Esophagus muscularis mucosa (tissue), 4 donors: ENCODE data around the gene CYYR1. TPM values are rescaled to one million over a fixed set of nuclear protein-coding genes. Genes with fewer than 3 reads are reported as not detected.

ENCODE experiments used
- DNase-seq: peaks from one replicate; pipeline ENCODE4 v3.0.0-alpha.2; 2017; ENCODE audit errors: extremely low spot score
- H3K27ac ChIP-seq, 4 donors: fragments of 200-600 bp; sonication (generic); replicated peaks in 1 of 4; 1 replicate in 3 of 4; 2 replicates in 1 of 4; pipeline ENCODE4 v1.5.1; 2016 to 2019; ENCODE audit warnings: mild to moderate bottlenecking in 1 of 4
- H3K27me3 ChIP-seq, 4 donors: fragments of 200-600 bp; sonication (generic); one replicate each; pipeline versions ENCODE4 v1.5.1 to v1.6.0; 2016 to 2019
- H3K36me3 ChIP-seq, 4 donors: fragments of 200-600 bp; sonication (generic); one replicate each; pipeline ENCODE4 v1.5.1; 2016 to 2019
- H3K4me1 ChIP-seq, 4 donors: fragments of 200-600 bp; sonication (generic); one replicate each; pipeline ENCODE4 v1.5.1; 2016 to 2019
- H3K4me3 ChIP-seq, 4 donors: fragments of 200-600 bp; sonication (generic); 1 replicate in 2 of 4; 2 replicates in 2 of 4; pipeline ENCODE4 v1.5.1; 2016 to 2019; ENCODE audit warnings: mild to moderate bottlenecking in 4 of 4, moderate library complexity in 1 of 4
- H3K9me3 ChIP-seq, 4 donors: fragments of 200-600 bp; sonication (generic); 1 replicate in 3 of 4; 2 replicates in 1 of 4; pipeline ENCODE4 v1.5.1; 2016 to 2019
- CTCF ChIP-seq, 3 experiments: fragments of 200-600 bp in 2 of 3; fragments of 450-650 bp in 1 of 3; sonication (generic) in 2 of 3; IDR thresholded peaks; one replicate each; pipeline ENCODE4 v1.5.1; 2017 to 2019; ENCODE audit warnings: antibody characterized with exemption in 3 of 3, mild to moderate bottlenecking in 2 of 3, moderate library complexity in 1 of 3
- EP300 ChIP-seq: sonication (generic); formaldehyde crosslinking; IDR thresholded peaks from one replicate; pipeline ENCODE4 v1.6.1; 2017; ENCODE audit warnings: antibody characterized with exemption
- POLR2A ChIP-seq: fragments of 450-650 bp; IDR thresholded peaks from one replicate; pipeline ENCODE4 v1.6.1; 2017; ENCODE audit warnings: antibody characterized with exemption, moderate library complexity, mild to moderate bottlenecking, low read depth
- POLR2AphosphoS5 ChIP-seq, 2 donors: sonication (generic); formaldehyde crosslinking; IDR thresholded peaks; one replicate each; pipeline ENCODE4 v1.6.1; 2017; ENCODE audit warnings: antibody characterized with exemption in 2 of 2
- WGBS: methylation state at CpG from one replicate; pipeline ENCODE4 v1.1.5; 2018; 5-methylcytosine and 5-hydroxymethylcytosine counted together
- intact Hi-C: fragments of 100-400 bp; cut with DNase I; formaldehyde crosslinking; loops from one replicate; pipeline ENCODE4 v1.15.1; 2023
- total RNA-seq, 4 donors: library from RNA; depleted of rRNA; stranded (reverse); fragments of >200 nt; gene quantifications; one replicate each; pipeline versions ENCODE4 v1.1.0 to v1.2.1, GENCODE V29; 2016

The CYYR1 gene
- total RNA-seq, 4 donors from 2014 or later = 10.0 to 19.3 (median 16.3) TPM

- TF ChIP-seq POLR2AphosphoS5 (IDR thresholded peaks at IDR 0.05) = no peak
- no peak for TF ChIP-seq POLR2A
- TF ChIP-seq CTCF (IDR thresholded peaks at IDR 0.05) = no peak
- no peak for TF ChIP-seq EP300
- Histone ChIP-seq H3K27me3 (no peaks in the 10 kb centered on the region), H3K4me3 (no peak overlapping the region), H3K27ac (no peak overlapping the region), H3K36me3 (no peaks in the 10 kb centered on the region), H3K9me3 (no peaks in the 10 kb centered on the region), H3K4me1 (no peaks in the 10 kb centered on the region)
- WGBS = 57% methylated on average over 1 of the region's 1 CpG
- no peak for DNase-seq
- intact Hi-C loops = no loop called here
Observed at GRCh38 chr21:26506956-26507355, 66.1 kb downstream of the CYYR1 start.

DNA sequence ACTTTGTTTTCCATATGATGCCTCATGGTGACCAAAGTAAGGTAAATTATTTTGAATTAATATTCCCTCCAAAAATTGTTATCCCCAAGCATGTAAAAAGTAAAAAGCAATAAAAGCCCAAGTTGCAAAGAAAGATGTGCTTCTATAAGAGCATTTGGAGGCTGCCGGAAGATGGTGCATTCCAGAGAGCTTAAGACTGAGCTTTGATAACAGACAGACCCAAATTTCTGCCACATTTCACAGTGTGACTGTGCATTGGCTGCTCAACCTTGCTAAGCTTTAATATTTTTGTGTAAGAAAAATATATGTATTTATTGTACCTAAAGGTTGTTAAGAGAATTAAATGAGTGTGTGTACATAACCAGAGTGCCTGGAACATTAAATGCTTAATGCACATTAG, 67.9 kb downstream of the CYYR1 start:
- intact Hi-C loops = no loop called here
- TF ChIP-seq POLR2AphosphoS5 (IDR thresholded peaks at IDR 0.05) (no peak), CTCF (IDR thresholded peaks at IDR 0.05) (no peak), EP300 (no peak), POLR2A (no peak)
- Histone ChIP-seq H3K27me3 (no peaks in the 10 kb centered on the region), H3K36me3 (no peaks in the 10 kb centered on the region), H3K9me3 (no peaks in the 10 kb centered on the region), H3K4me3 (no peak overlapping the region), H3K4me1 (no peaks in the 10 kb centered on the region), H3K27ac (no peak overlapping the region)
- DNase-seq = no peak
- 71% methylated on average over 1 of the region's 1 CpG for WGBS

GRCh38 chr21:26503414-26503813, 69.7 kb downstream of the CYYR1 start:
- no peak for DNase-seq
- H3K27ac ChIP-seq = no peak overlapping the region
- TF ChIP-seq POLR2A (no peak), POLR2AphosphoS5 (IDR thresholded peaks at IDR 0.05) (no peak), CTCF (IDR thresholded peaks at IDR 0.05) (no peak), EP300 (no peak)
- H3K4me1 ChIP-seq = no peaks in the 10 kb centered on the region
- no peaks in the 10 kb centered on the region for H3K9me3 ChIP-seq
- H3K4me3 ChIP-seq = no peak overlapping the region
- no peaks in the 10 kb centered on the region for H3K27me3 ChIP-seq
- no peaks in the 10 kb centered on the region for H3K36me3 ChIP-seq
- intact Hi-C loops = no loop called here
- 74% methylated on average over 2 of the region's 2 CpGs for WGBS

DNA sequence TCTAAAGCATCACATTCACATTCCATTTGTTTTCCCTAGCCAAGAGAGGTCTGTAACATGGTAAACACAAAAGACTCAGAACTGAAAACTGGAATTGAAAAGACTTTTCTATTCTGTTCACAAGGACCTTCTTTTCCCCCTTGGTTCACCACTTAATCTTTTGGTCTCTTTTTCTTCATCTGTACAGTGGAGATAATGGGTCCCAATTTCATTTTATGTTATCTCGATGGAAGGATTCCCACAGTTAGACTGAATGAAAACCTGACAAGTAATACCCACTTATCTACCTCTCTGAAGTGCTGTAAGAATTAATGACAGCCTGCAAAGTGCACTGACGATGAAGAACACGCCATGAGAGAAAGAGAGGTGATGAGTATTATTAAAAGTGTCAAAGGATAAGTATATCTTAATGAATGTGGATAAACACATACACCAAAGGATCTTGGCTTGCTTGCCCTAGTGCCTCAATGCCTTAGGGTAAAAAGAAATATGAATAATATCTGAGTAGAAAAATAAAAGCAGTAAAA, 71.5 kb downstream of the CYYR1 start:
- intact Hi-C loops = no loop called here
- no peaks in the 10 kb centered on the region for H3K36me3 ChIP-seq
- WGBS = 91% methylated on average over 3 of the region's 3 CpGs
- DNase-seq = no peak
- no peaks in the 10 kb centered on the region for H3K9me3 ChIP-seq
- H3K27me3 ChIP-seq = no peaks in the 10 kb centered on the region
- no peaks in the 10 kb centered on the region for H3K4me1 ChIP-seq
- H3K27ac ChIP-seq = no peak overlapping the region
- H3K4me3 ChIP-seq = no peak overlapping the region
- no peak for TF ChIP-seq EP300
- TF ChIP-seq POLR2A = no peak
- no peak for TF ChIP-seq POLR2AphosphoS5 (IDR thresholded peaks at IDR 0.05)
- no peak for TF ChIP-seq CTCF (IDR thresholded peaks at IDR 0.05)

DNA sequence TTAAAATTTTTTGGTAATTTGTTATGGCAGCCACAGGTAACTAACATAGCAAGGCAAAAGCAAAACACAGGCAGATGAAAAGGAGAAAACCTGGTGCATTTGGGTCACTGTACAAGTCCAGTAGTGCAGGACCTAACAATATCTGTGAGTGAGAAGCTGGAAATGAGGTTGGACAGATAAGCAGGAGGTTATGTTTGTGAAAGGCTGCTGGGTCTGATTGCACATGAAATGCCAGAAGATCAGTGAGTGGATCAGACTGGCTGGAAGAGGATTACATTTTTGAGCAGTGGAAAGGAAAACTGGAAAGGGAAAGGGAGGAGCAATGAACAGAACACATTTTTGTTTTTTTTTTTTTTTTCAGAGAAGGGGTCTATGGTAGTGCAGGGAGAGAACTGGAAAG, 73.6 kb downstream of the CYYR1 start:
- intact Hi-C loops = no loop called here
- H3K27me3 ChIP-seq = no peaks in the 10 kb centered on the region
- H3K36me3 ChIP-seq = no peaks in the 10 kb centered on the region
- H3K4me3 ChIP-seq = no peak overlapping the region
- TF ChIP-seq EP300 = no peak
- no peak for TF ChIP-seq POLR2A
- no peak for TF ChIP-seq POLR2AphosphoS5 (IDR thresholded peaks at IDR 0.05)
- no peak for TF ChIP-seq CTCF (IDR thresholded peaks at IDR 0.05)
- H3K9me3 ChIP-seq = no peaks in the 10 kb centered on the region
- H3K27ac ChIP-seq = no peak overlapping the region
- DNase-seq = no peak
- H3K4me1 ChIP-seq = no peaks in the 10 kb centered on the region
